Measurements from ENCODE around the gene SYNJ2. TPM values are rescaled to one million over a fixed set of nuclear protein-coding genes. Genes with fewer than 3 reads are reported as not detected.

The SYNJ2 gene
- total RNA-seq, 1 donor from 2014 or later = 26.2 TPM

- intact Hi-C loops (cut with micrococcal nuclease) = no loop called here
Observed at GRCh38 chr6:158053377-158054313, 72.0 kb downstream of the SYNJ2 start.

DNA sequence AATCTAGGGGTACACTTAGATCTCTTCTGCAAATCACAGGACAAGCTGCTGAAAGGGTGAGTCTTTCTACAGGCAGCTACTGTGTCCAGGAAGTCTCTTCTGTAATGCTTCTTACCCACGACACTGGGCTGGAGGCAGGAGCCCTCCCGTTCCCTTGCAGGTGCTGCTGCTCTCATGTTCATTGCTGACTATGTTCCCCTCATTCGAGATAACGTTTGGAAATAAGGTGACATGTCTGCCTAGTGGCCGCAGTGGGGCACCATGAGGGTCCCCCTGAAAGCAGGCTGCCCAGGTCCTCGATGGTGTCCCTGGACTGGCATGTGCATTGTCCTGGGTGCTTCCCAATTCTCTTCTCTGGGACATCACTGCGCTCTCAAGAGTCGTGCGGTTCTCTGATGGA is 74.7 kb downstream of the SYNJ2 start:
- intact Hi-C loops (cut with micrococcal nuclease) = no loop called here

- intact Hi-C loops (cut with micrococcal nuclease) = no loop called here
Observed at GRCh38 chr6:158056804-158057203, 75.1 kb downstream of the SYNJ2 start.

GRCh38 chr6:158057213-158057987 is 75.7 kb downstream of the SYNJ2 start:
- intact Hi-C loops (cut with micrococcal nuclease) = no loop called here

DNA sequence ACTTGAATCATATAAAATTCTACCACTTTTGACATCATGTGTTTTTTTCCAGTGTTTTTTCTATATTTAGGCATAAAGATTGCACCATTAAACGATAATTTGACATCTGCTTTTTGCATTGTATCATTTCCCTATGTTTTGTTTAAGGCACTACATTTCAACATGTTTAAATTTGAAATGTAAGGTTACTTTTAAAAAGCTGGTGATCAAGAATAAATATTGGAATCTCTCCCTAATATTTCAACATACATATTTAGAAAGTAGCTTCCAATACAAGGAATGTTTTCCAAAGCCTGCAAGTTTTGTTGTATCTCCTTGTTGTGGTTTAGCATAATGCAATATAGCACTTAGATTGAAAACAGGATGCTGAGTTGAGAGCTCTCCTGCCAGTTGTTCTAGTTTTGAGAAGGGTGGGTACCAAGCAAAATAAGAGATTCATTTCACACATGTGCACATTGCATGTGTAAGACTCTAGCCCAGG is 76.5 kb downstream of the SYNJ2 start:
- intact Hi-C loops (cut with micrococcal nuclease) = no loop called here

DNA sequence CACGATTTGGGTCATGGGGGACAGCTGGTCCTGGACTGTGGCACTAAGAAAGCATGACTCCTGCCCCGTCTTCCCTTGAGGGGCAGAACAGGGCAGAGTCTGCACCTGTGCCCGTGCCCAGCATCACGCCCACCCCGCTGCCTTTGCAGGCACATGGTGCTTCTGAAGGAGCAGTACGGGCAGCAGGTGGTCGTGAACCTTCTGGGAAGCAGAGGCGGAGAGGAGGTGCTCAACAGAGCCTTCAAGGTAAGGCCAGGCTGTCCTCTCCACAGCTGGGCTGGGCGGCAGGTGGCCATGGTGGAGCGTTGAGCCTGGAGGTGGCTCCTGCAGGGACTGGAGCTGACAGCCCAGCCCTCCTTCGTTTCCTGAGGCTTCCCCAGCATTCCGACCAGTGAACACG is 77.4 kb downstream of the SYNJ2 start:
- intact Hi-C loops (cut with micrococcal nuclease) = no loop called here

DNA sequence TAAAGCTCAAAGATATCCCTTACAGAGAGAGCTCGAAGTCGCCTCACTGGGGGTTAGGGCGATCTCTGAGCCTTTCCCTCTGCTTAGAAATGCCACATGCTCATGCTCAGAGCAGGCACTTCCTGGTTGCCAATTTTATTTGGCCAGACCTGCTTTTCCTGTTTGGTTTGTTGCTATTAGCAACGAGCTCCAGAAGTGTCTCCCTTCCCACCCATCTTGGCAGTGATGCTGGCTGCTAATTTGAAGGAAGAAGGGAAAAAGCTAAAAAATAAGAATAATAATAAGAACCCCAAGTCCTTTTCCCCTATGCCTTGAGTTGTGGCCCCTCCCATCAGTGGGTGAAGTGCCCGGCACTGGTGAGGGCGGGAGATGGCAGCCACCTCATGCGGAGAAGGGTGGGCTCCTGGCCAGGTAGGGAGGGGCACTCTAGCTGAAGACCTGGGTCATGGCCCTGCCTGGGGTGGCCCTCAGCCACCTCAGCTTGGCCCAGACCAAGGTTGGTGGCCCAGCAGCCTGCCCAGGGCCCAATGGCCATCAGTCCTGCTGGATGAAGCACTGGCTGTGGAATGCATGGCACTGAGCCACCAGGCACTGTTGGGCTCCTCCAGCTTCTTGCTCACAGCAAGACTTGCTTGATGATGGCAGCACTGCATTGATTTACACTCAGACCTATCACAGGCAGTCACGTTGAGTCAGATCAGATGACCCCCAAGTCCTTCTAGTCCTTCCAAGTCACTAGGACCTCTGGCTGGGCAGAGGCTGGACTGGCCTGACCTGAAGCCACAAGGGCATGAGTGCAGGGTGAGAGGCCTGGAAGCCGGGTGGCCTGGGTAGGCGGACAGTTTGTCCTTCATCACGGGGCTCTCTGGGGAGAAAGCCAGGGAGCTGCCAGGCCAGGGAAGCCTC is 79.0 kb downstream of the SYNJ2 start:
- intact Hi-C loops (cut with micrococcal nuclease) = no loop called here

GRCh38 chr6:158061361-158061708 is 79.7 kb downstream of the SYNJ2 start:
- intact Hi-C loops (cut with micrococcal nuclease) = no loop called here

- intact Hi-C loops (cut with micrococcal nuclease) = no loop called here
Observed at GRCh38 chr6:158061709-158062461, 80.2 kb downstream of the SYNJ2 start.

- intact Hi-C loops (cut with micrococcal nuclease) = no loop called here
Observed at GRCh38 chr6:158063736-158064135, 82.1 kb downstream of the SYNJ2 start.

GRCh38 chr6:158064725-158065251 is 83.1 kb downstream of the SYNJ2 start:
- intact Hi-C loops (cut with micrococcal nuclease) = no loop called here

GRCh38 chr6:158066136-158066781 is 84.6 kb downstream of the SYNJ2 start:
- intact Hi-C loops (cut with micrococcal nuclease) = no loop called here

DNA sequence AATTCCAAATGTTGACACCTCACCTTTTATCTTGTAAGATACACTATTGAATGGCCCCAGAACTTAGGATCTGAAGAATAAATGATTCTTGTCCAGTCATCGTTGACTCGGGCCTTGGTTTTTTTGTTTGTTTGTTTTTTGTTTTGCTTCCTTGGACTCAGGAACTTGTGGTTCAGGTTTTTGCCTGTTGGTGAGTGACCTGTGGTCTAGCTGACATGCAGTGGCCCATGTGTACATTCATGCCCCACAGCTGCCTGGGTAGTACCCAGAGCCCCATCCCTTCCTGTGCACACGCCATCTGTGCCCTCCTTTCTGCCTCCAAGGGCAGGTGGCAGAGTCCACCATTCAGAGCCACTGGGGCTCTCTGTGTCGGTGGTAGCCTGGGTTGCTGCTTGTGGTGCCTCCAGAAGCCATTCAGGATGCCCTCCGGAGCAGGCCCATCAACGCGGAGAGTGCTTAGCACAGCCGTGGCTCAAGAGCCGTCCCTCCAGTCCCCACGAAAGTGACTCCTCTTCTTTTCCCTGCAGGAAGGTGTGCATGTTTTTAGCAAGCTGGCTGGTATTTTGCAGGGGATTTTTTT is 85.9 kb downstream of the SYNJ2 start:
- intact Hi-C loops (cut with micrococcal nuclease) = no loop called here

DNA sequence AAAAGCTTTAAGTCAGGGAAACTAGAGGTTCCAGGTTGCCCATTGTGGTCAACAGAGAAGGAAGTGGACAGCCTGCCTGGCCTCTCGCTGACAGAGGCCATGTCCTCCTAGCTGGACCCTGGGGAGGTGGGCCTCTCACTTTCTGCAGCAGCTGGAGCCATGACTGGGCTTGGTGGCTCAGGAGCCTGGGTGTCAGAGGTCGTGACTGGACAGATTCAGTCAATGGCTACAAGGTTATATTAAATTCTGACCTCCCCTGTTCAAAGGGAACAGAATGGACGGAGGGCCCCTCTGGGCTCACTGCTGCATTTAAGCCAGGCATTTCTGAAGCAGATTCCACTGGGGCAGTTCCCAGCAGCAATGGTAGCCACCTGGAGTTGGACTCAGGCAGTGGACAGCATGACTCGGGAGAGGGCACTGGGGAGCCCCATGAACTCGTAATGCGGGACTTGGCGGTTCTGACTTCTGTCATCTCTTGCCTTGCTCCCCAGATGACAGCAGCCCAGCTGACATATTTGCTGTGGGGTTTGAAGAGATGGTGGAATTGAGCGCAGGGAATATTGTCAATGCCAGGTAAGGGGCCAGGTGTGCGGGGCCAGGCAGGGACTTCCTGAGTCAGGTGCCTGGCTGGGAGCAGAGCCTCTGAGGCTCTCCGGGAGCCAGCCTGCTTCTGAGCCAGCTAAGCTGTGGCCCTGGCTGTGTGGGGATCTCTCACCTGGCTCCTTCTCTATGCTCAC is 86.7 kb downstream of the SYNJ2 start:
- intact Hi-C loops (cut with micrococcal nuclease) = no loop called here

DNA sequence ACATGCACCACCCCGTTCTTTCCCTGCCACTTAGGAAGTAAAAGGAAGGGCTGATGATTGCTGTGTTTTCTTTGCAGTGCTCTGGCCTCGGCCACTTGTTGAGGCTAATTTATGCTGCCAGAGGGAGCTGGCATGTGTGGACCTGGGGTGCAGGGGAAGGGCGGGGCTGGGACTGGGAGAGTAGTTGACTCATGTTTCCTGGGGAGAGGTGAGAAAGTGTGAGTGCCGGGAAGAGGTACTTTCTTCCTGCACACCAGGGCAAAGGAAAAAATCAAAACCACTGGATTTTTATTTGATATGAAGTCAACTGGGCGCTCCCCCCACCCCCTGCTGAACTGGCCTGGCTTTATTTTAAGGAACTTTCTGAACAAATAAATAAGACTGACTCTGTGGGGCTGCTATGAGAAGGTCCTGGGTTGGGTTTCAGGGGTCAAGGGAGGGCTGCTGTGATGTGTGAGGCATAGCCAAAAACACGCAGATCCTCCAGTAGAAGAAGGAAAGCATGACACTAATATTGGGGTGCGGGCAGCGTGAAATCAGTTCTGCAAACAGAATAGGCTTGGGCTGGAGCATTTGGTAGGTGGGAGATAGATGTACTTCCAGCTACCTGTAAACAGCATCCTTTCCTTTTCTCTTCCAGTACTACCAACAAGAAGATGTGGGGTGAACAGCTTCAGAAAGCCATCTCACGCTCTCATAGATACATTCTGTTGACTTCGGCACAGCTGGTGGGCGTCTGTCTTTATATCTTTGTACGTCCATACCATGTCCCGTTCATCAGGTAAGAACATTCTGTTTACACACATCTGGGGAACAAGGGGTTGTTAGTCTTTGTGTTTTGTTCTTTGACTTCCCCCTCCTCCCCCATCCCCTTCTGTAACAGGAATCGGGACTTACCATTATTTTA is 87.5 kb downstream of the SYNJ2 start:
- intact Hi-C loops (cut with micrococcal nuclease) = no loop called here

DNA sequence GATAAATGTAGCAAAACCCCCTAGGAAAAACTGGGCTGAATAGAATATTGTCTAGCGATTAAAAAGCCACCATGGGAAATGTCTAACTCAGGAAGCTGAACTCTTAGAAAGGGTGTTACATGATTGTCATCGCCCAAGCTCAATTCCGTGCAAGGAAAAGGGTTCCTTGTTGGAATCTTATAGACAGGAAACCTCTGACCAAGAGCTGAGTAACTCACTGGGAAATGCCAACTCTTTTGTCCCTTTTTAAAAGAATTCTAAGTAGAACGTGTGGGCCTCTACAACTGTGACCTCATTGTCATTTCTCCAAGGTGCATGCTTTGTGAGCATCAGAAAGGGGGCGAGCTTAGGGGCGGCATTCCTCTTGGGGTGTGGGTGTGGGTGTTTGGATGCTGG is 88.1 kb downstream of the SYNJ2 start:
- intact Hi-C loops (cut with micrococcal nuclease) = loop anchor here (5.0 kb wide), 1 partner anchor 197 kb away; no protein-coding TSS in a partner anchor

DNA sequence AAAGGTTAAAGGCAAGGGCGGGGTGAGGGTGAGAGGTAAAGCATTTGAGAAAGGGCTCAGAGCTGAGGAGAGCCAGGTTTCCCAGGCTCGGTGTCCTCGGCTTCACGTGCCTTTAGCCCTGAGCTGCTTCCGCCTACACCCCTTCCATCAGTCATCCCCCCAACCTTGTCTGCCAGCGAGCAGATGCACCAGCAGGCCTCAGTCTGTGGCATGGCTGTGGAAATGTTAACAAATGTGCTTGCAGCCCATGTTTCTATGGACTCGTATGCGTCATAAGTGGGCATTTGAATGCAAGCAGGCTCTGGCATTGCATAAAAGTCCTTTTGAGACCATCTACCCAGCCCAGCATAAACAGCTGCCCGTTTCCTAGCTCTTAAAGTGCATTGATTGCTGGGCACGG is 88.8 kb downstream of the SYNJ2 start:
- intact Hi-C loops (cut with micrococcal nuclease) = loop anchor here (5.0 kb wide), 1 partner anchor 198 kb away; no protein-coding TSS in a partner anchor
